Fibroblast of the aortic adventitia (primary cell): ENCODE measurements around the gene SLC19A3. TPM values are rescaled to one million over a fixed set of nuclear protein-coding genes. Genes with fewer than 3 reads are reported as not detected.
"Not testable (repeated sequence)": the region's sequence is repeated elsewhere in the genome, so short reads cannot be mapped to it uniquely, and the experiment has no call there.

Experiments
- DNase-seq: peaks from one replicate; pipeline ENCODE4 v3.0.0-alpha.2; 2010; ENCODE audit warnings: low read depth
- H3K4me3 ChIP-seq: 2 replicates; pipeline ENCODE4 v1.5.1; 2011; ENCODE audit warnings: low read depth, mild to moderate bottlenecking, control low read depth, low read length, moderate library complexity
- CTCF ChIP-seq: IDR thresholded peaks from 2 replicates; pipeline ENCODE4 v1.5.1; 2011; ENCODE audit warnings: mild to moderate bottlenecking, low read length, control low read depth, inconsistent platforms; ENCODE audit not compliant: insufficient read depth
- total RNA-seq: library from RNA; depleted of rRNA; stranded (reverse); fragments of >200 nt; gene quantifications from 2 replicates; pipeline ENCODE4 v1.2.3, GENCODE V29; 2012; ENCODE audit warnings: low replicate concordance

Gene SLC19A3
- total RNA-seq, 1 donor: 0.18 TPM

- TF ChIP-seq CTCF: no peak
- DNase-seq: peak; percentile 48
- H3K4me3 ChIP-seq: no peak overlapping the region
Measured at GRCh38 chr2:227703280-227703732, 14.5 kb downstream of the SLC19A3 start.

- no peak for DNase-seq
- no peak overlapping the region for H3K4me3 ChIP-seq
- TF ChIP-seq CTCF: no peak
Measured at GRCh38 chr2:227701556-227701955, 16.3 kb downstream of the SLC19A3 start.

- TF ChIP-seq CTCF: no peak
- no peak for DNase-seq
- H3K4me3 ChIP-seq: no peak overlapping the region
Measured at GRCh38 chr2:227696990-227697679, 20.7 kb downstream of the SLC19A3 start.

- no peak for DNase-seq
- H3K4me3 ChIP-seq: no peak overlapping the region
- no peak for TF ChIP-seq CTCF
Measured at GRCh38 chr2:227687189-227687588, 30.6 kb downstream of the SLC19A3 start.

- DNase-seq: no peak
- no peak overlapping the region for H3K4me3 ChIP-seq
- TF ChIP-seq CTCF: no peak
Measured at GRCh38 chr2:227684258-227684657, 33.6 kb downstream of the SLC19A3 start.

- no peak overlapping the region for H3K4me3 ChIP-seq
- no peak for TF ChIP-seq CTCF
- DNase-seq: no peak
Measured at GRCh38 chr2:227677928-227678327, 39.9 kb downstream of the SLC19A3 start.

- DNase-seq: no peak
- TF ChIP-seq CTCF: no peak
- no peak overlapping the region for H3K4me3 ChIP-seq
Measured at GRCh38 chr2:227674485-227674884, 43.3 kb downstream of the SLC19A3 start.

GRCh38 chr2:227673620-227674019 is 44.2 kb downstream of the SLC19A3 start:
- not testable (repeated sequence) for DNase-seq

More at GRCh38 chr2:227673620-227674019, 44.2 kb downstream of the SLC19A3 start:
- not testable (repeated sequence) for H3K4me3 ChIP-seq
